Bladder microvascular endothelial cell (primary cell): ENCODE measurements around the gene C14orf39. TPM values are rescaled to one million over a fixed set of nuclear protein-coding genes. Genes with fewer than 3 reads are reported as not detected.

Experiments
- total RNA-seq: library from RNA; depleted of rRNA; stranded (reverse); fragments of >200 nt; gene quantifications from 2 replicates; pipeline ENCODE4 v1.2.3, GENCODE V29; 2014

Gene C14orf39
- total RNA-seq, result not detected in 2 replicates

DNA sequence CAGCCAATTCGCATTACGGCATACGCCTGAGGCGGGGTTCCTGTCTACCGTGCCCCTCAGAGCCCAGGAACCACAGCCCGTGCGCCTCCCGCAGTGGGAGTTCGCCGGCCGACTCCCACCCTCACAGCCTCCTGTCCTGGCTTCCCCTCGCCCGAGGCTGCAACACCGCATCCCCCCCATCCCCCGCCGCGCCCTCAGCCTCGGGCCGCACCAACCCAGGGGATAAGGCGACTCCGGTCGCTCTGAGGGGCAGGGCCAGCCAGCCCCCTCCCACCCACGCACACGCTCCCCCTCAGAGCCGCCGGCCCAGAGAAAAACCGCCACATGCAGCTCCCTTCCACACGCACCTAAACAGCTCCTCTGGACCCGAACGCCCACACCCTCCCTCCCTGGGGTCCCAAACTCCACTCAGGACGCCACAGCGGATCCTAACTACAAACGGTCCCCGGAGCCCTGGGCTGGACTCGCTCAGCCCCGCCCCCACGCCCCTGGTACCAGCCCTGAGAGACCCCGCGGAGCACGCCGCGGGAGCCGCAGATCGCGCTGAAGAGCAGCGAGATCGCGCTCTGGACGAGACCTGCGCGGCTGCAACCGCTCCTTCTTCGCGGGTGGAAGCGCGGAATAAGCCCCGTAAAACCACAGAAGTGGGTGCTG lies at the start of gene C14orf39:
Gene C14orf39 (minus strand): TSS at position 466 of the 654 bp plus-strand sequence. CDS start 985 bp downstream, outside the sequence.

DNA sequence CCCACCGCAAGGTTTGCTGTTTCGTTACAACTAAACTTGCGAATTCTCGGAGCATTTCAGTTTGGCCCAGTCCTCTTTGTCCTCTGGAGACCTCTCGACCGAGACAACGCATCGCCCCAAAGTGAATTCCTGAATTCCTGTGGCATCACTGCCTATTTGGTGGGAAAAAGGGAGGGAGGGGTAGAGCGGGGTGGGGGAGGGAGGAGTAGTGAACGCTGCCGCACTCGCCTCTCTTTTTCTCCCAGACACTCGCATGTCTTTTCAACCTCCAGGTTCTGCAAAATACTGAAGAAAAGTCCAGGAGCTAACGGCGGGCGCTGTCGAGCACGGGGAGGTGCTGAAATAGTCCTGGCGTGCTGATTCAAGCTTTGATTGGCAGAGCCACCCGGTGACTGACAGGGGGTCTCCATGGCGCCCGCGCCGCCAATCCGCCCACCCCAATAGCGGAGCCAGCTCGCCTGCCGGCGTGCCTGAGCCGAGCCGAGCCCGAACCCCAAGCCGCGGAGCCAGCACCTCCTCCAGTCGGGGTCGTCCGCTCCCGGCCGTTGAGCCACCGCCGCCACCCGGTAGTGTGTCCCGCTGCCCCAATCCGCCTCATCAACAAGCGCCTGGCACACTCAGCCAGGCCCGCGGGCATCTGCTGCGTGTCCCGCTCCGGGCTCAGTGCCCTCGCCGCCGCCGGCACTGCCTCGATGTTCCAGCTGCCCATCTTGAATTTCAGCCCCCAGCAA lies 23.0 kb upstream of the C14orf39 start, which contains the start of gene SIX6:
Gene SIX6 (plus strand): TSS at position 440 of the 731 bp plus-strand sequence. CDS start 253 bp downstream, at position 693.

Other genes with a start within 250 kb of the C14orf39 start
- gene PPM1A, start 236.8 kb downstream of the C14orf39 start, total RNA-seq, result 11.5 and 46.6 TPM in 2 replicates
- not detected in 2 replicates for gene SIX6, start 23.1 kb upstream of the C14orf39 start, total RNA-seq
- gene SIX1, start 163.4 kb upstream of the C14orf39 start, total RNA-seq, result under 0.01 and 0.06 TPM in 2 replicates
- gene SIX4, start 238.3 kb upstream of the C14orf39 start, total RNA-seq, result 0.16 and 0.88 TPM in 2 replicates
- gene MNAT1, start 248.7 kb upstream of the C14orf39 start, total RNA-seq, result 23.2 and 41.2 TPM in 2 replicates